Stimulated activated CD8-positive, alpha-beta memory T cell treated with anti-CD3 and anti-CD28 coated beads, Interleukin-12 subunit alpha, Interleukin-12 subunit beta, amount 100 ng/mL, for 1 hour (primary cell): ENCODE results near the gene C11orf91.
"Not testable (repeated sequence)": the region's sequence is repeated elsewhere in the genome, so short reads cannot be mapped to it uniquely, and the experiment has no call there.

Source experiments
- DNase-seq: peaks from one replicate; pipeline ENCODE4 v3.0.0-alpha.2; 2020; ENCODE audit warnings: low read depth

The C11orf91 gene

DNA sequence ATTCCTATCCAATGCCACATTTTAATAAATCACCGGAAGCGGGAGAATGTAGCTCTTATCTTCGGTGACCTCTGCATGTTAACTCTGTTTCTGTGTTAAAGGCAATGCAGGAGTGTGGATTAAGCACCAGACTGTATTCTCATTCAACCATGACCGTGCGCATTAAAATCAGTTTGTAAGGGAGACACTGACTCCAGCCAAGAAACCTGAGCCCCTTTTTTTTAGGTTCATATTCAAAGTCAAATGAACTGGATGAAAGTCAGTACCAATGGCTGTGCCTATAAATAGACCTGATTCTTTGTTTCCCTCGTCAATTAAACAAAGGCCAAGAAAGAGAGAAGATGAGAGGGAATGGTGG, 32.2 kb downstream of the C11orf91 start:
- no peak for DNase-seq

DNA sequence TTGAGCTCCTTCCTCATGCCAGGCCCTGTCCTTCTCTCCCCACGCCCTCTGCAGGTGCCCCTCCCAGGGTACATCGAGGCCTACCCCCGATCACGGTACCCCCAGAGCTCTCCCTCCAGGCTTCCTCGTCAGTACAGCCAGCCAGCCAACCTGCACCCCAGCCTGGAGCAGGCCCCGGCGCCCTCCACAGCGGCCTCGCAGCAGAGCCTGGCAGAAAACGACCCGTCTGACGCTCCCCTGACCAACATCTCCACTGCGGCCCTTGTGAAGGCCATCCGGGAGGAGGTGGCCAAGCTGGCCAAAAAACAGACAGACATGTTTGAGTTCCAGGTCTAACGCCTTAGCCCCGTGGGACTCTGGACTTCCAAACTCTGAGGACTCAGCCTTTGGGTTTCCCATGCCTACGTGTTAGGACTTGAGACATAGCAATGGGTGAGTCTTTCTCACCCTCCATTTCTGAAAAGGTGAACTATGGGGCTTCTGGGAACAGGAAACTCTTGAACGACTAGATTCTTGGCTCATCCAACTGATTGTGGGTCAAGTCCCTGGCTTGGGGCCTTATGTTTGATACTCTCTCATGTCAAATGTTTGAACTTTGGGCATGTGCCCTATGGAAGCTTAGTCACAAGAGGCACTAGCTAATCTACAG, 32.7 kb downstream of the C11orf91 start:
- DNase-seq = no peak

DNA sequence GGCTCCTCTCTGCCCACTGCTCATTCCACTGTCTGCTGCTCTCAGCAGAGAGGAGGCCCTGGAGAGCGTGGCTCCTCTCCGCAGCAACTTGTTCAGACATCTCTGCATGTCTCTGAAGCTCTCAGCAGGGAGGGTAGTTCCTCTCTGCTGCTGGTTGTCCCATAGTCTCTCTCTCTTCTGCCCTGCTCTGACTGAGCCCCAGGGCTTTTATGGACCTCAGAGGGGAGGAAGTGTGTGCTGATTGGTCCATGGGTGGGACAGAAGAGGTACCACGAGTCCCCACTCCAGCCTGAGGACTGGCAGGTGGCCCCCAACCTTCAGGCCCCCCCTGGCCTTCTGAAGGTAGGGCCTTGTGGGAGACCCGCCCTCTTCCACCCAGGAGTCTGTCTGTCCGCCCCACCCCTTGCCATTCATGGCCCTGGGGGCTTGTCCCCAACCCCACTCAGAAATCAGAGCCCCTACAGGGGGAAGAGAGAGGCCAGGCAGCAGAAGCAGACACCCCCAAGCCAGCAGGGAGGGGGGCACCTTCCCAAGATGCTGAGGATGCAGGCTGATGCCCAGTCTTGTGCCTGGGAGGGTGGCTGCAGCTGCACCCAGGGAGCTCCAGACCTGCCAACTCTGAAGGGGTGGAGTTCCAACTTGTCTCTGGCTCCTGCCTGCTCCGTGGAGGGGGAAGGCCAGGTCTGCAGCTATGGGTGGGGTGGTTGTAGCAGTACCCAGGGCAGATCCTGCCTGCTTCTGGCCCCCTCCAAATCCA, 35.1 kb downstream of the C11orf91 start:
- no peak for DNase-seq

DNA sequence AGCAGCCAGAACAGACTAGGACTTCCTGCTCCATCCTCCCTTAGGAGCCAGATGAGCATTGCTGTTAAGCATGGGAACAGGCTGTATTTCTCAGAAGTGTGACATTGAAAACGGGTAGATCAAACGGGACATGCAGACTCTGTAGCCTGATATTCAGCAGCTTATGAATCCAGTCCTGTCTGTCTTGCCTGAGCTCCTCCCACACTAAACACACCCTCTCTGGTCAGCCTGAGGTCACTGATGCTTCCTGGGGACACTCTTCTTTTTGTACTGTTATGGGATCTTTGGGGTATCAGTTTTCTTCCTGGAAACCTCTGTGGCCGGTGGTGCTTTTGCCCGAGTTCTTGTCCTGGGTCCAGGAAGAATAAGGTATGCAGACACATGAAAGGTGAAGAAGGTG, 35.8 kb downstream of the C11orf91 start:
- DNase-seq = no peak

DNA sequence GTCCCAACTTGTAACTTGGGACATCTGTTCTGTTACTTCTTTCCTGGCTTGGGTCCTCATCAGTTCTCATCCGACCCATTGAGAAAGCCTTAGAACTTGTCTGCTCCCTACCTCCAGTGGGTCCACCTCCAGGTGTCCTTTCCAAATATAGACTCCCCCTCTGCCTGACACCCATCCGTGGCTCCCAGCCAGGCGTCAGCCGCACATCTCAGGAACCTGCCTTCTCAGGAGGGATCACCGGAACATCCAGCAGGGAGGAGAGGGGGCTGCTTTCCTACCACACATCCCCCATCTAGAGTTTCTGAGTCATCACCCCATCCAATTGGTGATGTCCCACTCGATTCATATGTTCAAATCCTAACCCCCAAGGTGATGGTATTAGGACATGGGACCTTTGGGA, 36.5 kb downstream of the C11orf91 start:
- DNase-seq = no peak

DNA sequence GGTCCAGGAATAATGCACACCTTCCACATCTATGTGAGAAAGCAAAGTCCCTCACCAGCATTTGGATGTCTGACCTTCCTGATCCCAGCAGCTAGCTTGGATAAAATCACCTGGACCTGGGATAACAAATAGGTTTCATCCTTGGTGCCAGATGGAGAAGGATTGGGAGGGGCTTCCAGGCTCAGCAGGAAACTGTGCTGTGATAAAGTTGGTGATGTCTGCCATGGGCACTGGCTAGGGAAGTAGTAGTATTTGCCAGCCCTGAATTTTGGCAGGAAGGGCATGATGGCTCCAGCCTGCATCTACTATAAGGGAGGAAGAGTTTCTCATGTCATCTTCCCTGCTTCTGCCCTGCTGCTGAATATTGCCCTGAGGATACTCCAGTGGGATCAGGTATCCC, 37.5 kb downstream of the C11orf91 start:
- no peak for DNase-seq

DNA sequence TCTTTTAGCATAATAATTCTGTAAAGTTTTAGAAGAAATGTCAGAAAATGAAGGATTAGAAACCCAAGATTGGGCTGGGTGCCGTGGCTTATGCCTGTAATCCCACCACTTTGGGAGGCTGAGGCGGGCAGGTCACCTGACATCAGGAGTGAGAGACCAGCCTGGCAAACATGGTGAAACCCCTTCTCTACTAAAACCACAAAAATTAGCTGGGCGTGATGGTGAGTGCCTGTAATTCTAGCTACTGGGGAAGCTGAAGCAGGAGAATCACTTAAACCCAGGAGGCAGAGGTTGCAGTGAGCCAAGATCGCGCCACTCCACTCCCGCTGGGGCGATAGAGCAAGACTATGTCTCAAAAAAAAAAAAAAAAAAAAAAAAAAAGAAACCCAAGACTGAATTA, 39.1 kb downstream of the C11orf91 start:
- DNase-seq = not testable (repeated sequence)

DNA sequence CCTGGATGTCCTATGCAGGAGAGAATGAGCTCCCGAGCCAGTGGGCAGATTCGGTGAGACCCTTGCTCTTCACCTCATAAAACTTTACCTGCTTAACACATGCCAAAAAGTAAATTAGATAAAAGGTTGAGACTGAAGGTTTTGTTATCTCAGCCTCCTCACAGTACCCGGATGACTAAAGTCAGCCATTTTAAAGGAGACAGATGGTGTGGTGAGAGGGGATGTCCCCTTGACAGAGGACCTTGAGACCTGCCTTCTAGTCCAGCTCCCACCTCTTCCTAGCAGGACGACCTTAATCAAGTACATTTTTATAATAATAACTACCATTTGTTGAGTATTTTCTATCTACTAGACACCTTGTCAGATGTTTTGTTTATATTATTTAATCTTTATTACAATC, 39.7 kb downstream of the C11orf91 start:
- DNase-seq = no peak

DNA sequence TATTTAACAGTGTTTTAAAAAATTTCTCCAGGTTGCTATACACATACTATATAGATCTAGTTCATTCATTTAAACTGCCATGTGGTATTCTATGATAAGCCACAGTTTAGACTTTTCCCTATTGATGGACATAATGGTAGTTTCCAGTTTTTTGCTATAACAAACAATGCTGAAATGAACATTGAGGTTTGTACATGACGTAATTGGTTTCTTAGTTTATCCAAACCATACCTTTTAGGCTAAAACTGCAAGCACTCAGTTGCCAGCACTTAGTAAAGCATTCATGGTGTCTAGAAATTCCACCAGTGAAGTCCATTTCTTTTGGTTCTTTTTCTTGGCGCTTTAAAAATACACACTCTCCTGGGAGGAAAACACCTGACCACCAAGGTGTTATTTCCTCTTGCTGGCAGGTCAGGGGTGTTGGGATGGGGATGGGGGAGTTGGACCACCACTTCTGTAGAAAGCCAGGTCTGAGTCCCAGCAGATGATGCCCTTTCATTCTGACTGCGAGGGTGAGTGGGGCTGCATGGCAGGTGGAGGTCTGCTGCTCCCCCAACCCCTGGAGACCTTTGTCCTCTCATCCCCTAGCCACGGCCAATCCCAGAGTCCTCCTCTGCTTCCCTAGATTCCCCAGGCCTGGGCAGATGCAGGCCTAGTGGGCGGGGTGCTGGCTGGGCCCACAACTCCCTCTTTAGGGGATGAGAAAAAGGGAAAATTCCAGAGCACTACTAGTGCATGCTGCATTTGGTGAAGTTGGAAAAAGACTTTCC, 41.1 kb downstream of the C11orf91 start:
- no peak for DNase-seq

DNA sequence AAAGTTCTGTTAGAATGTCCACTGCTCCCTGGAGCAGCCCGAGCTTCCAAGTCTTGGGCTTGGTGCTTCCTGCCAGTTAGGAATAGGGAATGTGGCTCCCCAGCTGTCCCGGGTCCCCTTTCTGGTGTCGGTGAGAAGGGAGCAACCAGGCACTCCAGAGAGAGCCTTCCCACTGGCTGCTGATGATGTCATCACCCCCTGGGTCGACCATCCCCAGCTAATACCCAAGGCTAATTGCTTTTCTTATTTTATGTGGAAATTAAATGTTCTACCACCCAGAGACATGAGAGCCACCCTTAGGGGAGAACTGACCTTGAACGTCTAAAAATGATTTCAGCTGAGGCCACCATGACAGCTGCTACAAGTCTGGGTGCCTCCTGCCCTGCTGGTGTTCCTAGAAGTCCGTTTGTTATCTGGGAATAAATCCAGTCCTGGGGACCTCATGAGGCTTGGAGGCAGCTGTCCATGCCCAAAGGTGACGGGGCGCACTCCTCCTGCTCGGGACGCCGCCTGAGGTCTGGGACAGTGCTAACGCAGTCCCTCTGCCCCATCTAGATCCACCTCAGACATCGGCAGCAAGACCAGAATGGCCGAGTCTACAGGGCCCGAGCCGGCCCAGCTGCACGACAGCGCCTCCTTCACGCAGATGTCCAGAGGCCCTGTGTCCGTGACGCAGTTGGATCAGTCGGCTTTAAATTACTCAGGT, 42.3 kb downstream of the C11orf91 start:
- DNase-seq = no peak

DNA sequence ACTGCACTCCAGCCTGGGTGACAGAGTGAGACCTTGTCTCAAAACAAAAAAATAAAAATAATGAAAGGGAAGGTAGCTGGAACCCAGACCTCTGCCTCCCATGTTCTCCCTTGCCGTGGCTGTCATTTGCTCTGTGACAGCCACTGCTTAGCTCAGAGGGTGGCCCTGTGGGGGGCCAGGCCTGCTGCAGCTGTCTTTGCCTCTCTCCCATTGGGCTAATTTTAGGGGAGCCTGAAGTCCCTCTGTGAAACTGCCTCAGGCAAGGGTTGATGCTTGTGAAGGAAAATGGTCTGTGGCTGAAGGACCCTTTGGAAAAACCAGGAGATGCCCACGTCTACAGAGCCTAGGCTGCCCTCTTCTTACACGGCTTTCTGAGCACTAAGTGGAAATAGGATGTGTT, 42.9 kb downstream of the C11orf91 start:
- DNase-seq = no peak

DNA sequence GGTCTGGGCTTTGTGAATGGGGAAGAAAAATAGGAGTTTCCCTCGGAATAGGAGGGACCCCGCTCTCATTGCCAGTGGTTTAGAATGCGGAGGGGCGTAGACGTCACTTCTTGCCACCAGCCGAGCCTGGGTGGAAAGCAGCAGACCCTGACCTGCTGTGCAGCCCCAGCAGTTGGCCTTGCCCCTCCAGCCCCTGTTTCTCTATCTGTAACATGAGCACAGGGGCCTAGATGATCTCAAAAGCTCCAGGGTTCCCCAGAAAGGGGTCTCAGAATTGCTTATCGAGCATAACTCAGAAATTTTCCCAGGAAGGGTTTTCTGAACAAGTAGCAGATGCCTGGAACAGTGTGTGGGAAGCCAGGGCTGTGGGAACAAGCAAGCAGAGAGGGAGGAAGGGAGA, 43.9 kb downstream of the C11orf91 start:
- DNase-seq = no peak

DNA sequence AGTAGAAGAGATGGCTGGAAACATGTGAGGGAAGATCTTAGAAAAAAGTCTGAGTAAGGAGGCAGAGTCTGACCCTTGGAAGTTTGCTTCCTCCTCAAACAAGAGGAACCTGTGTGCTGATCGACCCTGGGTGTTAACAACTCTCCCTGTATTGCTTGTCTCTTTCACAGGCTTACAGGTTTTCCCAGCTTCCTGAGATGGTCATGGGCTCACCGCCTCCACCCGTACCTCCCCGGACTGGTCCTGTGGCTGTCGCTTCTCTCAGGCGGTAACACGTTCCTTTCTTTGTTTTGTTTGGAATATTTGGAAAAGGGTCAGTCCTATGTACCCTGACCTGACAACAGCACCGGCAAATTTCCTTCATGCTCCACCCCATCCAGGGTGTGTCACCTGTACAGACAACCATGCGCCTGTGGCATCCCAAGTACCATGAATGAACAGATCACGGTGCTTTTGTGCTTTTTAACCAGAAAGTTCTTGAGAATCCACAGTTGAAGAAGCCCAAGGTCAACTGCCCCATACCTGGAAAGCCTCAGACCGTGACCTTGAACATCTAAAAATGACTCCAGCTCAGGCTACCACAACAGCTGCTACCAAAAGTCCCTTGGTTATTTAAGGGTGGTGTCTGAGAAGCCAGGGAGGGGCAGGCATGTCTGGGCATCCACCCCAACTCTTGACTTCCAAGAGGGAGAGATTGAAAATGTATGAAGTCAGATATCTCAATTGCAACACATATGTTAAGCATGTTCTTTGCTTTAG, 44.6 kb downstream of the C11orf91 start:
- no peak for DNase-seq

DNA sequence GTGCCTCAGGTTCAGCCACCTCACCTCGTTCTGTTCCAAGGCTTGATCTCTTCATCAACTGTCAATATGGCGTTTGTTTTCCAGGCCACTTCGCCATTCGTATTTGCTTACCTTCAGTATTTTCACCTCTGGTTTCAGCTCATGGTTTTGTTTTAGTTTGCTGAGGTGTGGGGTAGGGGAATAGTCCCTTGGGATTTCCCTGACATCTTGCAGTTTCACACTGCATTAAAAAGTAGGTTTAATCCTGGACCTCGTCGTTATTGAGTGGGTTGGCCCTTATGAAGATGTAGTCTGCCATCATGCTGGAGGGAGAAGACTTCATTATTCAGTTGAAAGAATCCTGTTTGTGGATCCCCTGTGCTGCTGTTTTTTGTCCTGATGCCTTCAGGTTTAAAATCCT, 46.0 kb downstream of the C11orf91 start:
- DNase-seq = no peak

DNA sequence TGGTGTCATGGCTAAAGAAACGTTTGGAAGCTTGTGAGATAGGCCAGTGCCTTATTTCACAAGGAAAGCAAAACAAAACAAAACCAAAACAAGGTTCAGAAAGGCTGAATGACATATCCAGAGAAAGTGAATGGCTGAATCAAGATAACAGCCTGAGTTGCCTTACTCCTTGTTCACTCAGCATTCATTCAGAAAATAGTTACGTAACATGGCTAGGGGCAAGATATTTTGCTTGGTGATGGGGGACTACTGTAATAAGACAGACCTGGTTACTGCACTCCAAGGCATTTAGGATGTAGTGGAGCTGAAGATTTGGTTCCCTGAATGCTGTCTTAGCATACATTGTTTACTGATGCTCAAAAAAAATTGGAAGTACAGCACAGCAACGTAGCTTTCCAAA, 47.7 kb downstream of the C11orf91 start:
- no peak for DNase-seq

DNA sequence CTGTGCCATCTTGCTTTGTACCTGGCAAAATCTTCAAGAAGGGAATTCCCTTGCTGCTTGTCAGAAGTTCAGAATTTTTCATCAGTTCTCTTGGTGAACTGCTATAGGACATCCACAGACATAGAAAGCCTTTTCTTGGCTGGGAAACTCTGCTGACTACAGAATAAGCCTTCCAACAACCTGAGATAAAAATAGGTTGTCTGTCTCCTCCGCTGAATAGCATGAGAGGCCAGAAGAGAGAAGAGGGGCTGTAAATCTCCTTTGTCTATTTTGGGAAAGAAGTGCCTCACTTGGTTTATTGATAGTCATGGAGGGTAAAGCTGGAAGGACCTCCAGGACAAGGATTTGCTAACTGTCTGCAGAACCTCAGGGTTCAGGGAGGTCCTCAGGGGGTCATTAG, 48.2 kb downstream of the C11orf91 start:
- DNase-seq = no peak

DNA sequence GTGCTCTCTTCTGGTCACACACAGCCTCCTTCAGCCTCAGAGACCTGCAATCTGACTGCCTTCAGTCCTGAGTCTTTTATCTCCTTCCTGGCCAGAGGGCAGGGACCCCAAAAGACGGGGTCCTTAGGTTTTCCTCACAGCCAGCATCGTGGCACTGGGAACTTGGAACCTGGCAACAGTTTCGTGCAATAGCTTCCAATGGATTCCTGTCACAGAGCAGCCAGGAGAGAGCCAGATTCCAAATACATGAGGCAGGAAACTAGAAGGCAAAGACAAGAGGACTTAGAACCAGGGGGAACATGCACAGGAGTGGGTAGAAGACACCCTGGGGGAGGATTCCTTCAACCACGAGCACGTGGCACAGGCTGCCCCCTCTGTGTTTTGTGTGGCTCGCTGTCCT, 48.6 kb downstream of the C11orf91 start:
- no peak for DNase-seq

DNA sequence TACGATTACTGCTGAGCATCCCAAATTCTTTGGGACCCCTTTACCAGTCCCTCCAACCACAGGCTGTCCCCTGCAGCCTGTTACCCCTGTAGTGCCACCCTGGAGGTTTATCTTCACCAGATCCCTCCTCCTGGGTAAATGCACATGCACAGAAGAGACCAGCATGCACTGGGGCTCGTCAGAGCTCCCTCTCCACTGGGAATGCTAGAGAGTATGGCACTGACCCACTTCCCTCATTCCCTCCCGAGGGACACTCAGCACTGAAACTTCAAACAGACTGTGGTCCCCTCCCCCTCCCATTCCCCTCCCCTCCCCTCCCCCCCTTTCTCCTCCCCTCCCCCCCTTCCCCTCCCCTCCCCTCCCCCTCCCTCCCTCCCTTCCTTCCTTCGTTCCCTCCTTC, 49.1 kb downstream of the C11orf91 start:
- DNase-seq = no peak

DNA sequence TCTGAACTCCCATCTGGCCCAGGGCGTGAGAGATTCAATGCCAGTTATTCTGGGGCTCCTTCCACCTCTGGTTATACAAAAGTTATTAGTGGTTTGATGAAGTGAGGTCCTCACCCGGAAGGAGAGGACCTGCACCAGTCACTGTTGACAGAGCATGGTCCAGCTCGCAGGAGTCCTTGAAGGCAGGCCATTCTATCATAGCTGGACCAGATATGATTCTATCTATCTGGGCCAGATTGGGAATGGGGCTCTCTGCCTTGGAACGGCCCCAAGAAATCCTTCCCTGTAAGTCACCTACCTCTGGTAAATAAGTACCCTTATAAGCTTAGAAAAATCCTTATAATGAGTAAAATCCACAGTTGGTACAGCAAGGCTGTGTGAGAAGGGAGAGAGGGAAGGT, 50.7 kb downstream of the C11orf91 start:
- no peak for DNase-seq
